ENCODE data around the gene TRPV4. TPM values are rescaled to one million over a fixed set of nuclear protein-coding genes. Genes with fewer than 3 reads are reported as not detected.

Gene TRPV4
- total RNA-seq, 1 donor from 2014 or later: 0.75 TPM

GRCh38 chr12:109768901-109769670, 64.1 kb downstream of the TRPV4 start:
- no peaks in the 10 kb centered on the region for H3K79me2 ChIP-seq (ENCODE audit: insufficient read depth, low read length)
- no peaks in the 10 kb centered on the region for H3K4me1 ChIP-seq (ENCODE audit: insufficient read depth, low read length)
- Mint-ChIP-seq H3K4me3 (ENCODE audit: unreplicated experiment) (no peak overlapping the region), H3K27ac (ENCODE audit: unreplicated experiment) (no peak overlapping the region), H3K4me1 (ENCODE audit: low read depth, unreplicated experiment) (no peaks in the 10 kb centered on the region), H3K27me3 (ENCODE audit: low read depth, unreplicated experiment) (peaks cover 19% of the 10 kb centered on the region), H3K9me3 (ENCODE audit: unreplicated experiment) (peaks cover 7% of the 10 kb centered on the region), H3K36me3 (ENCODE audit: low read depth, unreplicated experiment) (peaks cover 3% of the 10 kb centered on the region)
- no peaks in the 10 kb centered on the region for H4K20me1 ChIP-seq (ENCODE audit: insufficient read depth, low read length)
- no peak overlapping the region for H3K4me2 ChIP-seq (ENCODE audit: low read length)
- no peak overlapping the region for H3K9ac ChIP-seq (ENCODE audit: low read length)
- no peak for DNase-seq (ENCODE audit: low read depth)
- H3K9me3 ChIP-seq (ENCODE audit: insufficient read depth, low read depth, low read length): no peaks in the 10 kb centered on the region
- FAIRE-seq: no peak
- H3K36me3 ChIP-seq (ENCODE audit: insufficient read depth, low read length): no peaks in the 10 kb centered on the region
- H3K27me3 ChIP-seq (ENCODE audit: insufficient read depth, low read length): peaks cover 2% of the 10 kb centered on the region
- no peak overlapping the region for H3K4me3 ChIP-seq (ENCODE audit: insufficient read depth, low read depth, low read length)
- no peak overlapping the region for H2AFZ ChIP-seq (ENCODE audit: low read depth, low read length)
- no peak overlapping the region for H3K27ac ChIP-seq (ENCODE audit: low read depth, low read length)
- TF ChIP-seq CTCF (IDR thresholded peaks at IDR 0.05; ENCODE audit: insufficient read depth, low read depth, low read length) (no peak), EZH2 (IDR thresholded peaks at IDR 0.05; ENCODE audit: insufficient read depth, low read length) (no peak)

GRCh38 chr12:109767991-109768900, 65.0 kb downstream of the TRPV4 start:
- Histone ChIP-seq H3K36me3 (ENCODE audit: insufficient read depth, low read length) (no peaks in the 10 kb centered on the region), H3K4me1 (ENCODE audit: insufficient read depth, low read length) (no peaks in the 10 kb centered on the region), H3K4me2 (ENCODE audit: low read length) (no peak overlapping the region), H3K4me3 (ENCODE audit: insufficient read depth, low read depth, low read length) (no peak overlapping the region), H4K20me1 (ENCODE audit: insufficient read depth, low read length) (no peaks in the 10 kb centered on the region), H3K9ac (ENCODE audit: low read length) (no peak overlapping the region), H3K79me2 (ENCODE audit: insufficient read depth, low read length) (no peaks in the 10 kb centered on the region), H3K9me3 (ENCODE audit: insufficient read depth, low read depth, low read length) (peaks cover 3% of the 10 kb centered on the region), H3K27ac (ENCODE audit: low read depth, low read length) (no peak overlapping the region), H2AFZ (ENCODE audit: low read depth, low read length) (no peak overlapping the region), H3K27me3 (ENCODE audit: insufficient read depth, low read length) (no peaks in the 10 kb centered on the region)
- no peak overlapping the region for H3K4me3 Mint-ChIP-seq (ENCODE audit: unreplicated experiment)
- DNase-seq (ENCODE audit: low read depth) (no peak), FAIRE-seq (no peak)
- TF ChIP-seq EZH2 (IDR thresholded peaks at IDR 0.05; ENCODE audit: insufficient read depth, low read length) (no peak), CTCF (IDR thresholded peaks at IDR 0.05; ENCODE audit: insufficient read depth, low read depth, low read length) (no peak)
- no peak overlapping the region for H3K27ac Mint-ChIP-seq (ENCODE audit: unreplicated experiment)
- peaks cover 8% of the 10 kb centered on the region for H3K9me3 Mint-ChIP-seq (ENCODE audit: unreplicated experiment)
- H3K4me1 Mint-ChIP-seq (ENCODE audit: low read depth, unreplicated experiment): no peaks in the 10 kb centered on the region
- H3K27me3 Mint-ChIP-seq (ENCODE audit: low read depth, unreplicated experiment): peaks cover 13% of the 10 kb centered on the region
- H3K36me3 Mint-ChIP-seq (ENCODE audit: low read depth, unreplicated experiment): peaks cover 3% of the 10 kb centered on the region

Measured in astrocyte (in vitro differentiated cells and primary cell).